ENCODE data around the gene LAPTM5. TPM values are rescaled to one million over a fixed set of nuclear protein-coding genes. Genes with fewer than 3 reads are reported as not detected.

The LAPTM5 gene
- total RNA-seq, 1 experiment from 2014 or later, result 0.15 TPM

DNA sequence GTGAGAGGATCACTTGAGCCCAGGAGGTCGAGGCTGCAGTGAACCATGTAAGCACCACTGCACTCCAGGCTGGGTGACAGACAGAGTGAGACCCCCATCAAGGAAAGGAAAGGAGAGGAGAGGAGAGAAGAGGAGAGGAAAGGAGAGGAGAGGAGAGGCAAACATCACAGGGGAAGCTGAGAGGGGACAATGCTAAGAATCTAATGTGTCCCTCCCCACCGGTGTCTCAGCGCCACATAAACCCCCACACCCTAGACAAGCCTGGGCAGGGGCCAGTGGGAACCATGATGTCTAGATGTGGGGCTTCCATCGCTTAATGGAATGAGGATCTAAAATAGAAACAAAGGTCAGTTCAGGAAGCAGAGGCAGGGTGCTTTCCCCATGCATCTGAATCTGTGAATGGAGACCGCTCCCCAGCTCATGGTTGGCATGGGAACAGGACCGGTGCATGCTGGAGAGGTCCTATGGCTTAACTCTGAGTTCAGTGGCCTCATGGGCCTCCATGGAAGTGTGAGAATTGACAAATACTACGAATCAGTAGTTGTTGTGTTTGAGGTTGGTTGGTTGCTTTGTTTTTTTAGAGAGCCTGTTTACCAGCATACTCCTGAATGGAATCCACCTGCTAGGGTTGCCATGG, 16.3 kb upstream of the LAPTM5 start:
- TF ChIP-seq, protein P1, sequence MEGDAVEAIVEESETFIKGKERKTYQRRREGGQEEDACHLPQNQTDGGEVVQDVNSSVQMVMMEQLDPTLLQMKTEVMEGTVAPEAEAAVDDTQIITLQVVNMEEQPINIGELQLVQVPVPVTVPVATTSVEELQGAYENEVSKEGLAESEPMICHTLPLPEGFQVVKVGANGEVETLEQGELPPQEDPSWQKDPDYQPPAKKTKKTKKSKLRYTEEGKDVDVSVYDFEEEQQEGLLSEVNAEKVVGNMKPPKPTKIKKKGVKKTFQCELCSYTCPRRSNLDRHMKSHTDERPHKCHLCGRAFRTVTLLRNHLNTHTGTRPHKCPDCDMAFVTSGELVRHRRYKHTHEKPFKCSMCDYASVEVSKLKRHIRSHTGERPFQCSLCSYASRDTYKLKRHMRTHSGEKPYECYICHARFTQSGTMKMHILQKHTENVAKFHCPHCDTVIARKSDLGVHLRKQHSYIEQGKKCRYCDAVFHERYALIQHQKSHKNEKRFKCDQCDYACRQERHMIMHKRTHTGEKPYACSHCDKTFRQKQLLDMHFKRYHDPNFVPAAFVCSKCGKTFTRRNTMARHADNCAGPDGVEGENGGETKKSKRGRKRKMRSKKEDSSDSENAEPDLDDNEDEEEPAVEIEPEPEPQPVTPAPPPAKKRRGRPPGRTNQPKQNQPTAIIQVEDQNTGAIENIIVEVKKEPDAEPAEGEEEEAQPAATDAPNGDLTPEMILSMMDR (conservative IDR thresholded peaks at IDR 0.05), result no peak
- peak overlapping the region in 1 of 2 experiments; percentile 41; a peak in 2 of 5 replicates for H3K4me3 Mint-ChIP-seq
- no peak overlapping the region for H2BK15ac ChIP-seq (ENCODE audit: low read depth, low read length)

More for the DNA sequence above, 16.3 kb upstream of the LAPTM5 start:
- Mint-ChIP-seq H3K27me3 (ENCODE audit: low read depth) (peaks cover 1% of the 10 kb centered on the region), H3K36me3 (ENCODE audit: insufficient read depth in 1 of 3, low read depth in 3 of 3) (no peaks in the 10 kb centered on the region), H3K9me3 (no peaks in the 10 kb centered on the region; a peak in 1 of 5 replicates), H3K4me1 (peaks cover 3 to 16% of the 10 kb centered on the region in 2 experiments; a peak in 3 of 4 replicates), H3K27ac (no peak overlapping the region)
- no peak overlapping the region for H3K9ac ChIP-seq (ENCODE audit: extremely low read depth, insufficient read length, low read length)
- H3K27ac ChIP-seq (ENCODE audit: insufficient read length, low read depth, low read length), result no peak overlapping the region
- no peak overlapping the region for H3K18ac ChIP-seq (ENCODE audit: insufficient read length, low read depth, low read length)
- no peak overlapping the region for H4K91ac ChIP-seq (ENCODE audit: insufficient read length, low read depth, low read length)
- H3K23me2 ChIP-seq (ENCODE audit: insufficient read length, low read depth, low read length, poor library complexity, severe bottlenecking), result no peaks in the 10 kb centered on the region
- H2BK5ac ChIP-seq (ENCODE audit: insufficient read length, low read length), result no peak overlapping the region
- no peak overlapping the region for H3K4ac ChIP-seq (ENCODE audit: low read depth, low read length)
- no peak overlapping the region for H2AK5ac ChIP-seq (ENCODE audit: insufficient read length, low read length)
- DNase-seq, result no peak
- no peak overlapping the region for H3T11ph ChIP-seq (ENCODE audit: low read length)
- no peak overlapping the region for H2BK12ac ChIP-seq (ENCODE audit: insufficient read length, low read depth, low read length)
- H3K27me3 ChIP-seq (ENCODE audit: insufficient read depth, low read length), result no peaks in the 10 kb centered on the region
- H4K8ac ChIP-seq (replicated peaks; ENCODE audit: insufficient read length, low read depth, low read length), result no peak overlapping the region
- H3K79me2 ChIP-seq (ENCODE audit: insufficient read depth, low read length), result no peaks in the 10 kb centered on the region
- no peaks in the 10 kb centered on the region for H3K4me1 ChIP-seq (ENCODE audit: insufficient read depth, low read length)
- no peak overlapping the region for H3K14ac ChIP-seq (ENCODE audit: insufficient read depth, low read length)
- H4K20me1 ChIP-seq (ENCODE audit: control insufficient read depth, insufficient read depth, insufficient read length), result no peaks in the 10 kb centered on the region
- H3K56ac ChIP-seq (ENCODE audit: insufficient read length, low read depth, low read length), result no peak overlapping the region
- no peak overlapping the region for H2BK20ac ChIP-seq (ENCODE audit: low read depth, low read length, poor library complexity, severe bottlenecking)
- H2AFZ ChIP-seq (ENCODE audit: low read length), result no peak overlapping the region
- no peak overlapping the region for H2BK120ac ChIP-seq (ENCODE audit: low read depth, low read length, poor library complexity, severe bottlenecking)
- H3K23ac ChIP-seq (ENCODE audit: insufficient read length, low read depth, low read length), result no peak overlapping the region
- H3K79me1 ChIP-seq (ENCODE audit: insufficient read depth, low read depth, low read length, poor library complexity, severe bottlenecking), result no peaks in the 10 kb centered on the region
- no peak overlapping the region for H4K5ac ChIP-seq (ENCODE audit: insufficient read length, low read depth, low read length)
- H3K9me3 ChIP-seq (ENCODE audit: control insufficient read depth, low read depth, low read length), result no peaks in the 10 kb centered on the region
- WGBS (ENCODE audit: extremely low coverage, insufficient read length, low lambda C conversion rate), result no CpG with 5 or more reads among the region's 7 CpGs
- H3K4me2 ChIP-seq (ENCODE audit: insufficient read depth, insufficient read length, low read length), result no peak overlapping the region
